OCI-LY7 (cell line): ENCODE results near the gene VPS26B. TPM values are rescaled to one million over a fixed set of nuclear protein-coding genes. Genes with fewer than 3 reads are reported as not detected.
A peak's percentile ranks its signal among the peaks of the same experiment; 100 is the strongest.

Experiments used
- BruUV-seq: library from RNA; stranded (reverse); fragments of 400-500 nt; replicated peaks from 2 replicates; lab custom pipeline; 2021; lab: Mats Ljungman, UMichigan
- CTCF ChIA-PET: fragments of 300-600 bp; sonication (Branson Sonifier 250); formaldehyde crosslinking; loops from one replicate; lab custom pipeline; 2022; ENCODE audit warnings: antibody characterized with exemption; ENCODE audit not compliant: unreplicated experiment; lab: Charles Lee
- POLR2A ChIA-PET: fragments of 300-600 bp; sonication (Branson Sonifier 250); formaldehyde crosslinking; loops from one replicate; lab custom pipeline; 2022; ENCODE audit warnings: antibody characterized with exemption; lab: Charles Lee
- DNase-seq: peaks from one replicate; pipeline ENCODE4 v3.0.0-alpha.2; 2015; ENCODE audit warnings: low spot score
- H2AFZ ChIP-seq: fragments of 200-600 bp; sonication (generic), shearing (Covaris generic); 2 replicates; pipeline ENCODE4 v1.6.1; 2014; ENCODE audit warnings: mild to moderate bottlenecking, antibody characterized with exemption, low read length, moderate library complexity
- H3K27ac ChIP-seq: fragments of 200-600 bp; sonication (generic); 2 replicates; pipeline ENCODE4 v1.5.1; 2014; ENCODE audit warnings: mixed run types, low read depth, mild to moderate bottlenecking, moderate library complexity, low read length, inconsistent platforms; ENCODE audit not compliant: poor library complexity, severe bottlenecking
- H3K36me3 ChIP-seq: fragments of 200-600 bp; sonication (generic); 2 replicates; pipeline ENCODE4 v1.6.1; 2014; ENCODE audit warnings: mild to moderate bottlenecking, antibody characterized with exemption, low read length, moderate library complexity, mixed read lengths; ENCODE audit not compliant: insufficient read depth
- H3K4me1 ChIP-seq: fragments of 200-600 bp; sonication (generic); 2 replicates; pipeline ENCODE4 v1.5.1; 2014; ENCODE audit warnings: mild to moderate bottlenecking, low read length; ENCODE audit not compliant: insufficient read depth, poor library complexity, severe bottlenecking
- H3K4me2 ChIP-seq: fragments of 200-600 bp; sonication (generic); 2 replicates; pipeline ENCODE4 v1.6.1; 2014; ENCODE audit warnings: mild to moderate bottlenecking, low read length
- H3K4me3 ChIP-seq: fragments of 200-600 bp; sonication (generic); 2 replicates; pipeline ENCODE4 v1.5.1; 2014; ENCODE audit warnings: mild to moderate bottlenecking, low read depth, low read length; ENCODE audit not compliant: poor library complexity, severe bottlenecking
- H3K79me2 ChIP-seq: fragments of 200-600 bp; sonication (generic); 2 replicates; pipeline ENCODE4 v1.6.1; 2016; ENCODE audit warnings: low read depth, mild to moderate bottlenecking, low read length, moderate library complexity, mixed read lengths; ENCODE audit not compliant: insufficient read depth
- H3K9me2 ChIP-seq: fragments of 200-600 bp; sonication (generic); 2 replicates; pipeline ENCODE4 v1.6.1; 2016; ENCODE audit warnings: mild to moderate bottlenecking, low read length, mixed read lengths; ENCODE audit not compliant: insufficient read depth
- H3K9me3 ChIP-seq: fragments of 200-600 bp; sonication (generic); 2 replicates; pipeline ENCODE4 v1.6.1; 2014; ENCODE audit warnings: mild to moderate bottlenecking, mixed run types, low read length, mixed read lengths
- H4K20me1 ChIP-seq: fragments of 200-600 bp; sonication (generic); 2 replicates; pipeline ENCODE4 v1.6.1; 2014; ENCODE audit warnings: mild to moderate bottlenecking, antibody characterized with exemption, low read length, moderate library complexity, mixed read lengths; ENCODE audit not compliant: insufficient read depth
- EZH2phosphoT487 ChIP-seq: fragments of 200-600 bp; sonication (generic); IDR thresholded peaks from 2 replicates; pipeline ENCODE4 v1.6.1; 2018; ENCODE audit warnings: low read depth, borderline replicate concordance, mild to moderate bottlenecking, mixed run types, antibody characterized with exemption, low read length, moderate library complexity, mixed read lengths
- intact Hi-C: fragments of 100-400 bp; cut with micrococcal nuclease; formaldehyde crosslinking; loops from one replicate; pipeline ENCODE4 v1.10.0; 2022; ENCODE audit not compliant: unreplicated experiment
- total RNA-seq, 2 experiments: library from RNA; depleted of rRNA in 1 of 2; stranded (reverse); fragments of >200 nt in 1 of 2; shearing (Covaris generic) in 1 of 2; gene quantifications; 2 replicates each; pipeline ENCODE4 v1.2.3, GENCODE V29; 2014 to 2022
- TF ChIP-seq, protein P1 (sequence below): fragments of 200-600 bp; sonication (generic); conservative IDR thresholded peaks from 2 replicates; pipeline ENCODE4 v1.5.1; 2014; ENCODE audit warnings: mild to moderate bottlenecking, antibody characterized with exemption, low read length, moderate library complexity, mixed read lengths

The VPS26B gene
- total RNA-seq, 2 experiments from 2014 or later: 24.9 to 25.1 TPM

DNA sequence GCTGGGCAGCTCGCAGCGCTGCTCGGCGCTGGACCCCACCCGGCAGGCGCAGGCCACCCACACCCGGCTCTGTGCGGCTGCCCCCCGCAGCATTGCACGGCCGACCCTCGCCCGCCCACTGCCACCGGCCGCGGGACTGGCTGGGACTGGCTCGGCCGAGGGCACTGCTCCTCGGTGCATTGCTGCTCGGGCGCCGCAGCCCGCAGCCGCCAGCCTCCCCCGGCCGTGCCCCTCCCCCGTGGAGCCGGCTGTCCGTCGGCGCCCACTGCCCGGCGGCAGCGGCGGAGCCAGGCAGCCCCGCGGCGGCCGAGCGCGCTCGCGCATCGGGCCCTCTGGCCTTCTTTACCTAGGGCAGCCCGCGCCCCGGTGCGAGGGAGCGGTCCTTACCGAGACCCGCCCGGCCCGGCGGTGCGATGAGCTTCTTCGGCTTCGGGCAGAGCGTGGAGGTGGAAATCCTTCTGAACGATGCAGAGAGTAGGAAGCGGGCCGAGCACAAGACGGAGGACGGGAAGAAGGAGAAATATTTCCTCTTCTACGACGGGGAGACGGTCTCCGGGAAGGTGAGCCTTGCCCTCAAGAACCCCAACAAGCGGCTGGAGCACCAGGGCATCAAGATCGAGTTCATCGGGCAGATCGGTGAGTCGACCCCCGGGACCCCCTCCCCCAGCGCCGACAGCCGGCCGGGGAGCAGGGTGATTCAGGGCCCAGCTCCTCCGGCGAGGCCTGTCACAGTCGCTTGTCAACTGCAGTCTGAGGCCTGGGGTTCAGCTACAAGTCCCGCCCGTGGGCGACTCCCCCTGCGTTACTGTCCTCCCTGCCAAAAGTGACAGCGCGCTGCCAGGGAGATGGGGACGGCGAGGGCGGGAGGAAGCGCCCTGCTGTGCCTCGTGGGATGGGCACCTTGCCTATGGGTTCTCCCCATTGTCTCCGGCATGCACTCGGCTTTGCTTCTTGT lies 516 bp downstream of the VPS26B start:
- H3K36me3 ChIP-seq: peaks cover 27% of the 10 kb centered on the region
- peak; percentile 39 for DNase-seq
- intact Hi-C loops: loop anchor here (1.0 kb wide), 1 partner anchor 28 kb away; the partner anchor contains the start of genes ACAD8 and THYN1
- no peak overlapping the region for H3K27ac ChIP-seq
- TF ChIP-seq EZH2phosphoT487: no peak
- TF ChIP-seq, protein P1, sequence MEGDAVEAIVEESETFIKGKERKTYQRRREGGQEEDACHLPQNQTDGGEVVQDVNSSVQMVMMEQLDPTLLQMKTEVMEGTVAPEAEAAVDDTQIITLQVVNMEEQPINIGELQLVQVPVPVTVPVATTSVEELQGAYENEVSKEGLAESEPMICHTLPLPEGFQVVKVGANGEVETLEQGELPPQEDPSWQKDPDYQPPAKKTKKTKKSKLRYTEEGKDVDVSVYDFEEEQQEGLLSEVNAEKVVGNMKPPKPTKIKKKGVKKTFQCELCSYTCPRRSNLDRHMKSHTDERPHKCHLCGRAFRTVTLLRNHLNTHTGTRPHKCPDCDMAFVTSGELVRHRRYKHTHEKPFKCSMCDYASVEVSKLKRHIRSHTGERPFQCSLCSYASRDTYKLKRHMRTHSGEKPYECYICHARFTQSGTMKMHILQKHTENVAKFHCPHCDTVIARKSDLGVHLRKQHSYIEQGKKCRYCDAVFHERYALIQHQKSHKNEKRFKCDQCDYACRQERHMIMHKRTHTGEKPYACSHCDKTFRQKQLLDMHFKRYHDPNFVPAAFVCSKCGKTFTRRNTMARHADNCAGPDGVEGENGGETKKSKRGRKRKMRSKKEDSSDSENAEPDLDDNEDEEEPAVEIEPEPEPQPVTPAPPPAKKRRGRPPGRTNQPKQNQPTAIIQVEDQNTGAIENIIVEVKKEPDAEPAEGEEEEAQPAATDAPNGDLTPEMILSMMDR: no peak
- BruUV-seq: no TSS peak
- H3K79me2 ChIP-seq: peaks cover 62% of the 10 kb centered on the region
- no peaks in the 10 kb centered on the region for H3K9me3 ChIP-seq
- CTCF ChIA-PET: interaction anchor here (0.8 kb wide), 1 partner anchor 18 kb away, joined by 3 read pairs; no protein-coding TSS in a partner anchor
- POLR2A ChIA-PET: interaction anchor here (0.6 to 2.2 kb wide), 10 partner anchors 9 to 29 kb away, joined by 3 to 6 read pairs (median 4); partner anchors contain the start of genes ACAD8 and THYN1
- H3K4me2 ChIP-seq: peak overlapping the region; percentile 87
- H2AFZ ChIP-seq: peak overlapping the region; percentile 93
- peaks cover 71% of the 10 kb centered on the region for H4K20me1 ChIP-seq
- H3K4me1 ChIP-seq: peaks cover 73% of the 10 kb centered on the region
- H3K9me2 ChIP-seq: no peaks in the 10 kb centered on the region
- H3K4me3 ChIP-seq: peak overlapping the region; percentile 97

DNA sequence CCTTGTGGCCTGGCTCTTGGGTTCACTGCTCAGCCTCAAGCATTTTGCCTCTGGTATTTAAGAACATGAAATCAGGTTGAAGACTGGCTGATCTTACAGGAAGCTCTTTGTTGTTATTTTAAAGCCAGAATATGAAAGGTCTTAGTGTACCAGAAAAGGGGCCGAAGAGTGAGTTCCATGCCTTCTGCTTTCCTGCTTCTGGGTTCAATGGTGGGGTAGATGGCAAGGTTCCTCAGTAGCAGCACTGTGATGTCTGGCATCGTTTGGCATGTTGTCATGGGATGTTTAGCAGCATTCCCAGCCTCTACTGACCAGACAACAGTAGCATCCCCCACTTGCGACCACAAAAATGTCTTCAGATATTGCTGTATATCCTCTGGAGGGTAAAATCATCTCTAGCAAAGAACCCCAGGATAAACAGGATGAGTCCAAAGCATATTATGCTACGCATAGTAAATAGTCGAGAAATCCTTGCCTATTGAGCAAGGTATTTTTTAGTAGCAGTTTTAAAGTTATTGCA lies 2.4 kb downstream of the VPS26B start:
- Histone ChIP-seq H3K27ac (no peak overlapping the region), H3K4me2 (peak overlapping the region; percentile 87), H3K36me3 (peaks cover 15% of the 10 kb centered on the region), H4K20me1 (peaks cover 66% of the 10 kb centered on the region), H3K9me3 (no peaks in the 10 kb centered on the region), H3K9me2 (no peaks in the 10 kb centered on the region), H3K4me1 (peaks cover 64% of the 10 kb centered on the region), H3K4me3 (peak overlapping the region; percentile 97), H3K79me2 (peaks cover 53% of the 10 kb centered on the region), H2AFZ (no peak overlapping the region)
- intact Hi-C loops: no loop called here
- BruUV-seq: no TSS peak
- CTCF ChIA-PET: no interaction called here
- POLR2A ChIA-PET: interaction anchor here (0.5 to 2.0 kb wide), 3 partner anchors 12 to 32 kb away, joined by 3 to 4 read pairs (median 4); no protein-coding TSS in a partner anchor
- TF ChIP-seq EZH2phosphoT487: no peak
- TF ChIP-seq, protein P1: no peak
- no peak for DNase-seq
